Measurements from ENCODE around the gene TMEM245. TPM values are rescaled to one million over a fixed set of nuclear protein-coding genes. Genes with fewer than 3 reads are reported as not detected.

Gene TMEM245
- total RNA-seq, 4 donors from 2014 or later, result 55.8 to 95.9 (median 88.6) TPM

DNA sequence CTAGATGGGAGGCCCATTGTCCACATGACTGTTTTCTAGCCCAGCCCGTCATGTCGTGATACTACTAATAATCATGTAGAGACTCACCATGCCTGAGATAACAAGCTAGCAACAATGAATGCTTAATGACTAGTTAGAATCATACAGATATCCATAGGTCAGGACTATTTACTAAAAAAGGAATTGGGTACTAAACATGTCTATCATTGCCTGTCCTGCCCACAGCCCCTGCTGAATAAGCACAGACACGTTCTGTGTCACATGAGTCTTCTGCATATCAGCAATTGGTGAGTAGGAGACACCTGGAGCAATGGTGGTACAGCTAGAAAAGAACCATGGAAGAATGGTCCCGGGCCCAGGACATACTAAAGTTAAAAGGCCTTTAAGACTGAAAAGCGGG lies 29.3 kb upstream of the TMEM245 start:
- TF ChIP-seq, protein P1, sequence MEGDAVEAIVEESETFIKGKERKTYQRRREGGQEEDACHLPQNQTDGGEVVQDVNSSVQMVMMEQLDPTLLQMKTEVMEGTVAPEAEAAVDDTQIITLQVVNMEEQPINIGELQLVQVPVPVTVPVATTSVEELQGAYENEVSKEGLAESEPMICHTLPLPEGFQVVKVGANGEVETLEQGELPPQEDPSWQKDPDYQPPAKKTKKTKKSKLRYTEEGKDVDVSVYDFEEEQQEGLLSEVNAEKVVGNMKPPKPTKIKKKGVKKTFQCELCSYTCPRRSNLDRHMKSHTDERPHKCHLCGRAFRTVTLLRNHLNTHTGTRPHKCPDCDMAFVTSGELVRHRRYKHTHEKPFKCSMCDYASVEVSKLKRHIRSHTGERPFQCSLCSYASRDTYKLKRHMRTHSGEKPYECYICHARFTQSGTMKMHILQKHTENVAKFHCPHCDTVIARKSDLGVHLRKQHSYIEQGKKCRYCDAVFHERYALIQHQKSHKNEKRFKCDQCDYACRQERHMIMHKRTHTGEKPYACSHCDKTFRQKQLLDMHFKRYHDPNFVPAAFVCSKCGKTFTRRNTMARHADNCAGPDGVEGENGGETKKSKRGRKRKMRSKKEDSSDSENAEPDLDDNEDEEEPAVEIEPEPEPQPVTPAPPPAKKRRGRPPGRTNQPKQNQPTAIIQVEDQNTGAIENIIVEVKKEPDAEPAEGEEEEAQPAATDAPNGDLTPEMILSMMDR (IDR thresholded peaks at IDR 0.05; ENCODE audit: low read depth), result no peak

DNA sequence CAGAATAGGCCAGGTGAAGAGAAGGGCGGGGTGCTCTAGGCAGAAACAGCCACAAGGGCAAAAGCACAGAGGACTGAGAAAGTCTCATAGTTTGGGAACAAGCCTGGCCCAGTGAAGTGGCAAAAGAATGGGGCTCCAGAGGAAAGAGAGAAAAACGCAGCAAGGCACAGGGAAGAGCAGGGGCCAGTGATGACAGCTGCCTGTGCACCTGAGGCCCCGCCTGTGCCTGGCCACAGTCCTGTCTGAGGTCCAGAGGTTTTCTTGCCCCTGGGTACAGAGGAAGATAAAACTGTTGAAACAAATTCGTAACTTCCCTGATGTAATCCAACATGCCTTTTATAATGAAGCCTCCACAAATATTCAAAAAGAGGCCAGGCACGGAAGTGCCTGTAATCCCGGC lies 25.3 kb upstream of the TMEM245 start:
- TF ChIP-seq, protein P1 (IDR thresholded peaks at IDR 0.05; ENCODE audit: low read depth), result no peak

GRCh38 chr9:109143881-109144562 lies 24.3 kb upstream of the TMEM245 start:
- TF ChIP-seq, protein P1 (IDR thresholded peaks at IDR 0.05; ENCODE audit: low read depth), result no peak

GRCh38 chr9:109141375-109141774 lies 21.6 kb upstream of the TMEM245 start:
- TF ChIP-seq, protein P1 (IDR thresholded peaks at IDR 0.05; ENCODE audit: low read depth), result no peak

- TF ChIP-seq, protein P1 (IDR thresholded peaks at IDR 0.05; ENCODE audit: low read depth), result no peak
Observed at GRCh38 chr9:109139851-109140250, 20.1 kb upstream of the TMEM245 start.

DNA sequence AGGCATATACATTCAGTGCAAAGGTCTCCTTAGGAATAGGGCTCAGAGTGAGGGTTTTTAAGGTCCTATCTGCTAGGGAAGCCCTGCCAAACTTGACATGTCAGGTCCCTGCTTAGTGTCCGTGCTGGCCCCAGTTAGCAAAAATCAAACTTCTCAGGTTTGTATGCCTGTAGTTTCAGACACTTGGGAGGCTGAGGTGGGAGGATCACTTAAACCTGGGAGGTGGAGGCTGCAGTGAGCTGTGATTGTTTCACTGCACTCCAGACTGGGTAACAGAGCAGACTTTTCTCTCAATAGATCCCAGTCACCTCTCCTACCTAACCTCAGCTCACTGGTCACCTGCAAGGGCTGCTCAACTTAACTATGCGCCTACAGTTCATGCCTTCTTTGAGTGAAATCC lies 18.7 kb upstream of the TMEM245 start:
- TF ChIP-seq, protein P1 (IDR thresholded peaks at IDR 0.05; ENCODE audit: low read depth), result no peak

DNA sequence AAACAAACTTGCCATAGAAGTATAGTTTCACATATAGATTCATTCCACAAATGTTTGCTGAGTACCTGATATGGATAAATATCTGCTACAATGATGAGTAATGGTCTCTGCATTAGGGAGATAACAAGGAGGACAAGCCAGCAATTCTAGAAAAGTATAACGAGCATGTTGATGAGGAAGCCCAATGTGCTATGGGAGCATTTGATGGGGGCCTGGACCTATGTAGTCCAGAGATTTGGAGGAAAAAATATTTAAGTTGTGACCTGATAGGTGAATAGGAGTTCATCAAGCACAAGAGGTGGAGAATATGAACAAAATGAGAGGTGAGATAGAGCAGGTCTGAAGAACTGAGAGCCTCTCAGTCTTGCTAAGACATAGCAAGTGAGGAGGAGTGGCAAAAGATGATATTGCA lies 14.4 kb upstream of the TMEM245 start:
- TF ChIP-seq, protein P1 (IDR thresholded peaks at IDR 0.05; ENCODE audit: low read depth), result no peak
